Measurements from ENCODE around the gene CLCA2. TPM values are rescaled to one million over a fixed set of nuclear protein-coding genes. Genes with fewer than 3 reads are reported as not detected.

The CLCA2 gene
- total RNA-seq, 1 experiment from 2014 or later, result not detected

- intact Hi-C loops (cut with micrococcal nuclease; ENCODE audit: unreplicated experiment), result no loop called here
- ChIA-PET POLR2A (ENCODE audit: low non-redundant PET) (no interaction called here), CTCF (no interaction called here)
- no TSS peak for BruUV-seq (replicated peaks)
- H3K27ac ChIP-seq (ENCODE audit: low read depth, low read length, poor library complexity, severe bottlenecking), result no peak overlapping the region
- H3K4me3 ChIP-seq (ENCODE audit: low read depth, low read length, poor library complexity, severe bottlenecking), result no peak overlapping the region
- DNase-seq (ENCODE audit: low spot score), result no peak
- no peaks in the 10 kb centered on the region for H3K36me3 ChIP-seq (ENCODE audit: insufficient read depth, low read length, poor library complexity, severe bottlenecking)
- no peaks in the 10 kb centered on the region for H3K27me3 ChIP-seq (replicated peaks; ENCODE audit: insufficient read depth, low read depth, low read length, poor library complexity)
- no peak for TF ChIP-seq EZH2 (IDR thresholded peaks at IDR 0.05; ENCODE audit: borderline replicate concordance, low read depth, low read length, poor library complexity, severe bottlenecking)
- no peak for TF ChIP-seq CTCF (conservative IDR thresholded peaks at IDR 0.05; ENCODE audit: low read depth, low read length)
- no peaks in the 10 kb centered on the region for H3K9me3 ChIP-seq (ENCODE audit: low read depth, low read length, poor library complexity, severe bottlenecking)
- no peaks in the 10 kb centered on the region for H3K4me1 ChIP-seq (ENCODE audit: insufficient read depth, low read length, poor library complexity, severe bottlenecking)
Observed at GRCh38 chr1:86447198-86447790, 23.3 kb downstream of the CLCA2 start.

GRCh38 chr1:86448670-86449069 is 24.7 kb downstream of the CLCA2 start:
- no peak overlapping the region for H3K4me3 ChIP-seq (ENCODE audit: low read depth, low read length, poor library complexity, severe bottlenecking)
- H3K4me1 ChIP-seq (ENCODE audit: insufficient read depth, low read length, poor library complexity, severe bottlenecking), result no peaks in the 10 kb centered on the region
- H3K27me3 ChIP-seq (replicated peaks; ENCODE audit: insufficient read depth, low read depth, low read length, poor library complexity), result no peaks in the 10 kb centered on the region
- H3K36me3 ChIP-seq (ENCODE audit: insufficient read depth, low read length, poor library complexity, severe bottlenecking), result no peaks in the 10 kb centered on the region
- no peaks in the 10 kb centered on the region for H3K9me3 ChIP-seq (ENCODE audit: low read depth, low read length, poor library complexity, severe bottlenecking)
- CTCF ChIA-PET, result no interaction called here
- BruUV-seq (replicated peaks), result no TSS peak
- intact Hi-C loops (cut with micrococcal nuclease; ENCODE audit: unreplicated experiment), result no loop called here
- no peak for TF ChIP-seq EZH2 (IDR thresholded peaks at IDR 0.05; ENCODE audit: borderline replicate concordance, low read depth, low read length, poor library complexity, severe bottlenecking)
- no peak for TF ChIP-seq CTCF (conservative IDR thresholded peaks at IDR 0.05; ENCODE audit: low read depth, low read length)
- no peak overlapping the region for H3K27ac ChIP-seq (ENCODE audit: low read depth, low read length, poor library complexity, severe bottlenecking)
- POLR2A ChIA-PET (ENCODE audit: low non-redundant PET), result no interaction called here
- DNase-seq (ENCODE audit: low spot score), result no peak

GRCh38 chr1:86449103-86449502 is 25.1 kb downstream of the CLCA2 start:
- no peak overlapping the region for H3K4me3 ChIP-seq (ENCODE audit: low read depth, low read length, poor library complexity, severe bottlenecking)
- no peaks in the 10 kb centered on the region for H3K36me3 ChIP-seq (ENCODE audit: insufficient read depth, low read length, poor library complexity, severe bottlenecking)
- intact Hi-C loops (cut with micrococcal nuclease; ENCODE audit: unreplicated experiment), result no loop called here
- H3K27ac ChIP-seq (ENCODE audit: low read depth, low read length, poor library complexity, severe bottlenecking), result no peak overlapping the region
- no TSS peak for BruUV-seq (replicated peaks)
- no peaks in the 10 kb centered on the region for H3K9me3 ChIP-seq (ENCODE audit: low read depth, low read length, poor library complexity, severe bottlenecking)
- H3K4me1 ChIP-seq (ENCODE audit: insufficient read depth, low read length, poor library complexity, severe bottlenecking), result no peaks in the 10 kb centered on the region
- no peaks in the 10 kb centered on the region for H3K27me3 ChIP-seq (replicated peaks; ENCODE audit: insufficient read depth, low read depth, low read length, poor library complexity)
- DNase-seq (ENCODE audit: low spot score), result no peak
- ChIA-PET CTCF (no interaction called here), POLR2A (ENCODE audit: low non-redundant PET) (no interaction called here)
- TF ChIP-seq EZH2 (IDR thresholded peaks at IDR 0.05; ENCODE audit: borderline replicate concordance, low read depth, low read length, poor library complexity, severe bottlenecking), result no peak
- TF ChIP-seq CTCF (conservative IDR thresholded peaks at IDR 0.05; ENCODE audit: low read depth, low read length), result no peak

Data from A673 (cell line).